ENCODE data around the gene KLHL4.

KLHL4 gene

DNA sequence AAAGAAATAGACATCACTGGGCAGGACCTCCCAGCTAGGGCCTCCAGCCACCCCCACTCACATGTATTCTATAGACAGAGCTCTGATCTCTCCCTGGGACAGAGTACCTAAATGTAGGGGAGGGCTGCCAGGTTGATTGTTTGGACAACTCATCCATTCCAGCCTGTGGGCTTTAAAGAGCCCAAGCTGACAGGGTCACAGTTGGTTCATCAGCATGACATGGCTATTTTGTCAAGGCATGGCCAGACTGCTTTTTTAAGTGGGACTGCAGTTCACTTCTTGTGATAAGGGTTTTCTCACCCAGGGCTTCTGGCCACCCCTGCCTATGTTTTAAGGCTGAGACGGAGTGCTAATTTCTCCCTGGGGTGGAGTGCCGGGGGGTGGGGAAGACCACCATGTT is 63.3 kb downstream of the KLHL4 start:
- H3K4me3 ChIP-seq (ENCODE audit: low read depth, low read length), result no peak overlapping the region
- TF ChIP-seq, protein P1, sequence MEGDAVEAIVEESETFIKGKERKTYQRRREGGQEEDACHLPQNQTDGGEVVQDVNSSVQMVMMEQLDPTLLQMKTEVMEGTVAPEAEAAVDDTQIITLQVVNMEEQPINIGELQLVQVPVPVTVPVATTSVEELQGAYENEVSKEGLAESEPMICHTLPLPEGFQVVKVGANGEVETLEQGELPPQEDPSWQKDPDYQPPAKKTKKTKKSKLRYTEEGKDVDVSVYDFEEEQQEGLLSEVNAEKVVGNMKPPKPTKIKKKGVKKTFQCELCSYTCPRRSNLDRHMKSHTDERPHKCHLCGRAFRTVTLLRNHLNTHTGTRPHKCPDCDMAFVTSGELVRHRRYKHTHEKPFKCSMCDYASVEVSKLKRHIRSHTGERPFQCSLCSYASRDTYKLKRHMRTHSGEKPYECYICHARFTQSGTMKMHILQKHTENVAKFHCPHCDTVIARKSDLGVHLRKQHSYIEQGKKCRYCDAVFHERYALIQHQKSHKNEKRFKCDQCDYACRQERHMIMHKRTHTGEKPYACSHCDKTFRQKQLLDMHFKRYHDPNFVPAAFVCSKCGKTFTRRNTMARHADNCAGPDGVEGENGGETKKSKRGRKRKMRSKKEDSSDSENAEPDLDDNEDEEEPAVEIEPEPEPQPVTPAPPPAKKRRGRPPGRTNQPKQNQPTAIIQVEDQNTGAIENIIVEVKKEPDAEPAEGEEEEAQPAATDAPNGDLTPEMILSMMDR (IDR thresholded peaks at IDR 0.05; ENCODE audit: low read depth, low read length), result no peak

DNA sequence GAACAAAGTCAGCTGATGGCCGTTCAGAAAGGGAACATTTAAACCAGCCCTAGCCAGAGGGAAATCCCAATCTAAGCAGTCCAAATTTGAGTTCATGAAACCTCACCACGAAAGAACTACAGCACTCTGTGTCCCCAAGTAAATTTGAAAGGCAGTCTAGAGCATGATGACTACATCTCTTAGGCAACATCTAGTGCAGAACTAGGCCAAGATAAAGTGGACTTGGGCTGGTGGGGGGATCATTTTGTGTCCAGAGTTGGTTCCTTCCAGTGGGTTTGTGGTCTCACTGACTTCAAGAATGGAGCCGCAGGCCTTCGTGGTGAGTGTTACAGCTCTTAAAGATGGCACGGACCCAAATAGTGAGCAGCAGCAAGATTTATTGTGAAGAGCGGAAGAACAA is 64.9 kb downstream of the KLHL4 start:
- no peak overlapping the region for H3K4me3 ChIP-seq (ENCODE audit: low read depth, low read length)
- TF ChIP-seq, protein P1 (IDR thresholded peaks at IDR 0.05; ENCODE audit: low read depth, low read length), result no peak

DNA sequence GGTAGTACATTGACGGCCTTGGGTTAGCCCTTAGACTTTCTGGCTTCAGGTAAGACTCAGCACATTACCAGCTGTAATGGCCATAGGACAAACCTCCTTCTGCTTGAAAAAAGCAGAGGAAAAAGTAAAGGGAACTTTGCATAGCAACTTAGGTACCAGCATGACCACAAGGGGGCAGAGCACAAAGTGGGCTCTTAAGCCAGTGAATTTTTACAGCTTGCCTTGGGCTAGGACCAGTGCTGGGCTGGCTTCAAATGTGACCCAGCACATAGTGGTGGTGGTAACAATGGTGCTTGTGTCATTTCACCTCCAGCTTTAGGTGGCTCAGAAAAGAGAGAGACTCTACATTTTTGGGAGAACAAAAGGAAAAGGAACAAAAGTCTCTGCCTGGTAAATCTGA is 66.1 kb downstream of the KLHL4 start:
- TF ChIP-seq, protein P1 (IDR thresholded peaks at IDR 0.05; ENCODE audit: low read depth, low read length), result no peak
- H3K4me3 ChIP-seq (ENCODE audit: low read depth, low read length), result no peak overlapping the region

DNA sequence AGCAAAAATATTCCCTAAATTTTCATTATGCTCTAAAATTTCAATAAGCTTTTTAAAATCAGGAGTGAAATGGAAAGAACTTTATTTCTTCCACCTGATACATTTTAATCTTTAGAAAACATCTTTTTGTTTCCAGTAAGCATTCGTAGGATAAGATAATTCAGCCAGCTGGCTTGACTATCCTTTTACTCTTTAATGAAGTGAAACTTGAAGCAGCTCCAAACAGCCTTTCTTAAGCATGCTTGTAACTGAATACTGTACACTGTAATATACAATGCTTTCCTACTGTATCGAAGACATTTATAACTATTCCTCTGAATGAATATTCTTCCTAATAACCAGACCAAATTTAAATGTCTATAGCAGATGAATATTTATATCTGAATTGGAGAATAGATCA is 98.8 kb downstream of the KLHL4 start:
- TF ChIP-seq, protein P1 (IDR thresholded peaks at IDR 0.05; ENCODE audit: low read depth, low read length), result no peak
- H3K4me3 ChIP-seq (ENCODE audit: low read depth, low read length), result no peak overlapping the region

DNA sequence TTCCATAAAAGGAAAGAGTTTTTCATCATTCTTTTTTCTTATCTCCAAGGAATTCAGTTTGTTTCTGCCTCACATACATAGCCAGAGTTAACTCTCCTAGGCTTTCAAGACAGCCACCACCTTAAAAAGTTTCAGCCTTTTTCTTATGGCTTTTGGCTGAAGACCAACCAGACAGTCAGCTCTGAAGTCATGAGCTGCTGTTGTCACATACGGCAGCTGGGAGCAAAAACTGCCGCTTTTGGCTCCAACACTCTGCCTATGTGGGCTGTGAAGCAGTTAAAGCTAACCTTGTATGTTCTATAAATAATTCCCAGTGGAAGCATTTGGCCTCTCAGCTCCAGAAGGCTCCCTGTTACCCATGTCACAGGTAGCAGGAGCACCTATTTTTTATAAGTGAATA is 104.1 kb downstream of the KLHL4 start:
- H3K4me3 ChIP-seq (ENCODE audit: low read depth, low read length), result no peak overlapping the region
- TF ChIP-seq, protein P1 (IDR thresholded peaks at IDR 0.05; ENCODE audit: low read depth, low read length), result no peak

DNA sequence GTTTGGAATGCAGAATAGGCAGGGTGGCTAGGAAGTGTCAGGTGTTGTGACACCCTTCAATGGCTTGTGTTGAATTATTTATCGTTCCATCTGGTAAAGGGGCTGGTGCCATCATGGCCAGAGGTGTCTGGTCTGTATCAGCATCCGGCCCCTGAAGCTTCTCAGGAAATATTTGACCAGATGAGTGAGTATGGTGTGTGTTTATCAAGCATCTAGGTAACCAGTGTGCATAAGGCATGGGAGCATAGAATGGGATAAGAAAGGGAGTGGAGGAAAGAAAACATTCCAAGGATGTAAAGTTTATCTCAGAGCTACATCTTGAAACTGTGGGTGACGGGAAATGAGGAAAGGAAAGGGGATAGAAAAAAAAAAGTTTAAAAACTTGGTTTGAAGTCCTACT is 109.4 kb downstream of the KLHL4 start:
- H3K4me3 ChIP-seq (ENCODE audit: low read depth, low read length), result no peak overlapping the region
- TF ChIP-seq, protein P1 (IDR thresholded peaks at IDR 0.05; ENCODE audit: low read depth, low read length), result no peak

DNA sequence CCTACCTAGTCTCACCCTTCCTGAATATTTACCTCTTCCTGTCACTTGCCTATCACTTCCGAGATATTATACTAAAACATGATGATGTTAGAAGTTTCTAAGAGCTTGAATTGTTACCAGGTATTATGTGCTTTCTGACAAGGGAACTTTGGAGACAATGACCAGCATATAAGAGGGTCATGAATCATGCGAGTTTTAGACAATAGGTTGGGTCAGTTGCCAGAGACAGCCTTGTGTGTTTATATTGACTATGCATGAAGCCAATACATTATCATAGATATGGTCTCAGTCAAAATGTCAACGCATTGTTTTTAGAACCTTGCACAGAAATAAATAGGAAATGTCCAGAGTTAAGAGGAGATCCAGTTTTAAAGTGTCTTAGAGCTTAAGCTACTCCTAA is 116.8 kb downstream of the KLHL4 start:
- H3K4me3 ChIP-seq (ENCODE audit: low read depth, low read length), result no peak overlapping the region
- TF ChIP-seq, protein P1 (IDR thresholded peaks at IDR 0.05; ENCODE audit: low read depth, low read length), result no peak

Data from WI38 (cell line).